HepG2 (cell line): ENCODE results near the gene CX3CR1. TPM values are rescaled to one million over a fixed set of nuclear protein-coding genes. Genes with fewer than 3 reads are reported as not detected.

ENCODE experiments used
- ATAC-seq: fragments of 200-7000 bp; cut with Tn5 transposase; 3 replicates; pipeline ENCODE4 v1.9.1; 2020; ENCODE audit warnings: mild to moderate bottlenecking, moderate library complexity
- BruUV-seq: library from RNA; stranded (reverse); fragments of 400-500 nt; replicated peaks from 2 replicates; lab custom pipeline; 2021; lab: Mats Ljungman, UMichigan
- CTCF ChIA-PET: fragments of 300-600 bp; formaldehyde crosslinking; extraction: SDS; loops from one replicate; lab custom pipeline; 2021; ENCODE audit warnings: low total read pairs, inconsistent platforms, low intra/inter-chr PET ratio; lab: Yijun Ruan, JAX
- POLR2A ChIA-PET: fragments of 350-600 bp; sonication (Branson Sonifier 250); formaldehyde crosslinking; loops from one replicate; lab custom pipeline; 2020; ENCODE audit warnings: antibody characterized with exemption, inconsistent platforms; lab: Yijun Ruan, JAX
- DNase-seq: peaks from one replicate; pipeline ENCODE4 v3.0.0-alpha.2; 2015; ENCODE audit warnings: low spot score
- FAIRE-seq: peaks from 3 replicates; lab custom pipeline; 2011; peaks lifted over from hg19 to GRCh38; lab: Jason Lieb, UNC
- H2AFZ ChIP-seq: one replicate; pipeline ENCODE4 v1.6.1; 2011; ENCODE audit warnings: low read length, inconsistent platforms
- H3K27ac ChIP-seq: fragments of 300-600 bp; 3 replicates; pipeline ENCODE4 v1.8.0; 2011; ENCODE audit warnings: mixed run types, mild to moderate bottlenecking, mixed read lengths, low read length, inconsistent platforms; ENCODE audit not compliant: insufficient read depth; ENCODE audit errors: extremely low read length
- H3K27me3 ChIP-seq, 2 experiments: fragments of 200-600 bp in 1 of 2; 2 replicates in 1 of 2; 3 replicates in 1 of 2; pipeline versions ENCODE4 v1.6.0 to v1.8.0; 2011; ENCODE audit warnings: low read length in 2 of 2, mild to moderate bottlenecking in 2 of 2, moderate library complexity in 2 of 2, inconsistent platforms in 1 of 2; ENCODE audit not compliant: insufficient read depth in 2 of 2, control insufficient read depth in 1 of 2
- H3K36me3 ChIP-seq, 2 experiments: fragments of 200-600 bp in 1 of 2; replicated peaks in 1 of 2; 2 replicates in 1 of 2; 3 replicates in 1 of 2; pipeline versions ENCODE4 v1.5.1 to v1.8.0; 2011; ENCODE audit warnings: low read length in 2 of 2, inconsistent platforms in 1 of 2; ENCODE audit not compliant: insufficient read depth in 2 of 2, control insufficient read depth in 1 of 2
- H3K4me1 ChIP-seq: 2 replicates; pipeline ENCODE4 v1.5.1; 2012; ENCODE audit warnings: low read length, inconsistent platforms; ENCODE audit not compliant: insufficient read depth
- H3K4me2 ChIP-seq: 2 replicates; pipeline ENCODE4 v1.6.0; 2011; ENCODE audit warnings: low read depth, low read length, inconsistent platforms
- H3K4me3 ChIP-seq, 3 experiments: fragments of 200-600 bp in 1 of 3; sonication (generic), shearing (Covaris generic) in 1 of 3; replicated peaks in 1 of 3; 2 replicates each; pipeline ENCODE4 v1.5.1; 2011 to 2016; ENCODE audit warnings: low read length in 3 of 3, inconsistent platforms in 2 of 3, low read depth in 2 of 3, mild to moderate bottlenecking in 2 of 3, control low read depth in 1 of 3, mixed read lengths in 1 of 3; ENCODE audit not compliant: insufficient read depth in 1 of 3
- H3K79me2 ChIP-seq: one replicate; pipeline ENCODE4 v1.6.1; 2011; ENCODE audit warnings: low read length, inconsistent platforms; ENCODE audit not compliant: insufficient read depth
- H3K9ac ChIP-seq: 2 replicates; pipeline ENCODE4 v1.6.0; 2011; ENCODE audit warnings: mild to moderate bottlenecking, low read depth, low read length, inconsistent platforms; ENCODE audit not compliant: insufficient read depth
- H3K9me3 ChIP-seq: 2 replicates; pipeline ENCODE4 v1.5.1; 2012; ENCODE audit warnings: mild to moderate bottlenecking, low read length
- H4K20me1 ChIP-seq: 2 replicates; pipeline ENCODE4 v1.6.0; 2011; ENCODE audit warnings: inconsistent platforms, mild to moderate bottlenecking, low read length, moderate library complexity; ENCODE audit not compliant: insufficient read depth
- EEA1 ChIP-seq: sonication (generic); formaldehyde crosslinking; IDR thresholded peaks from 2 replicates; pipeline ENCODE4 v1.5.1; 2020; ENCODE audit warnings: mild to moderate bottlenecking, missing genetic modification reagents, borderline replicate concordance
- HMGA1 ChIP-seq: sonication (generic); formaldehyde crosslinking; conservative IDR thresholded peaks from 2 replicates; pipeline ENCODE4 v1.4.0; 2020; ENCODE audit warnings: missing genetic modification reagents
- MAFF ChIP-seq: IDR thresholded peaks from 2 replicates; pipeline ENCODE4 v1.6.1; 2011; ENCODE audit warnings: low read depth, low read length, improper control_type of control experiment
- RAD51 ChIP-seq: fragments of 450-650 bp; IDR thresholded peaks from 2 replicates; pipeline ENCODE4 v1.6.1; 2016; ENCODE audit warnings: borderline replicate concordance
- RBM39 ChIP-seq: fragments of 200-400 bp; formaldehyde crosslinking; IDR thresholded peaks from one replicate; pipeline ENCODE4 v1.6.1; 2018; ENCODE audit warnings: antibody characterized with exemption, mild to moderate bottlenecking, low read depth, low read length; ENCODE audit not compliant: poor library complexity, severe bottlenecking
- SMYD3 ChIP-seq: sonication (generic); formaldehyde crosslinking; IDR thresholded peaks from 2 replicates; pipeline ENCODE4 v1.8.1; 2023; ENCODE audit warnings: mild to moderate bottlenecking, missing genetic modification reagents
- SP4 ChIP-seq: sonication (generic); formaldehyde crosslinking; IDR thresholded peaks from 2 replicates; pipeline ENCODE4 v1.8.1; 2023; ENCODE audit warnings: mild to moderate bottlenecking, missing genetic modification reagents
- ZNF337 ChIP-seq: sonication (generic); formaldehyde crosslinking; IDR thresholded peaks from 2 replicates; pipeline ENCODE4 v1.5.1; 2020; ENCODE audit warnings: missing genetic modification reagents, low read depth, mild to moderate bottlenecking, borderline replicate concordance
- ZNF530 ChIP-seq: sonication (generic); formaldehyde crosslinking; IDR thresholded peaks from 2 replicates; pipeline ENCODE4 v1.5.0; 2020; ENCODE audit warnings: low read depth, mild to moderate bottlenecking, missing genetic modification reagents
- ZNF605 ChIP-seq: sonication (generic); formaldehyde crosslinking; IDR thresholded peaks from 2 replicates; pipeline ENCODE4 v1.8.0; 2022; ENCODE audit warnings: mild to moderate bottlenecking, missing genetic modification reagents
- ZNF672 ChIP-seq: sonication (generic); formaldehyde crosslinking; IDR thresholded peaks from 2 replicates; pipeline ENCODE4 v1.8.1; 2022; ENCODE audit warnings: missing genetic modification reagents
- ZNF674 ChIP-seq: sonication (generic); formaldehyde crosslinking; IDR thresholded peaks from 2 replicates; pipeline ENCODE4 v1.5.0; 2020; ENCODE audit warnings: low read depth, mild to moderate bottlenecking, missing genetic modification reagents
- ZSCAN21 ChIP-seq: sonication (generic); formaldehyde crosslinking; IDR thresholded peaks from 2 replicates; pipeline ENCODE4 v1.8.0; 2022; ENCODE audit warnings: mild to moderate bottlenecking, missing genetic modification reagents, moderate library complexity, borderline replicate concordance
- WGBS: methylation state at CpG from one replicate; pipeline ENCODE4 v1.1.6; 2017; ENCODE audit warnings: low lambda C conversion rate; 5-methylcytosine and 5-hydroxymethylcytosine counted together
- in situ Hi-C: cut with HindIII; loops from 2 replicates; pipeline ENCODE4 v1.10.0; 2017; ENCODE audit warnings: low pct_unique_long_range_greater_than_20kb; ENCODE audit not compliant: extremely low pct_ligation_motif_present
- intact Hi-C: fragments of 100-400 bp; cut with micrococcal nuclease; formaldehyde crosslinking; loops from one replicate; pipeline ENCODE4 v1.10.0; 2022; ENCODE audit not compliant: unreplicated experiment
- polyA plus RNA-seq, 8 experiments: library from polyadenylated mRNA; depleted of rRNA in 3 of 8; stranded (reverse) in 7 of 8; unstranded in 1 of 8; fragments of >200 nt; fragmentation: Illumina TruSeq in 4 of 8; extraction: Trizol in 4 of 8; gene quantifications; 2 replicates each; pipeline versions ENCODE4 v1.2.1 to v1.2.3, GENCODE V29; 2011 to 2016; ENCODE audit warnings: low read depth in 4 of 8, missing spikeins in 1 of 8, mixed read lengths in 1 of 8; ENCODE audit not compliant: insufficient read depth in 1 of 8
- total RNA-seq, 5 experiments: library from RNA; depleted of rRNA; stranded (reverse); fragments of >200 nt; fragmentation: Illumina TruSeq; extraction: Trizol; gene quantifications; 2 replicates each; pipeline ENCODE4 v1.2.3, GENCODE V29; 2016; ENCODE audit warnings: low read depth in 1 of 5
- TF ChIP-seq, protein P1 (sequence below): sonication (generic); formaldehyde crosslinking; conservative IDR thresholded peaks from 2 replicates; pipeline ENCODE4 v1.8.0; 2022; ENCODE audit warnings: low read depth, missing genetic modification reagents
- TF ChIP-seq, protein P2 (sequence below): sonication (generic); formaldehyde crosslinking; conservative IDR thresholded peaks from 2 replicates; pipeline ENCODE4 v1.5.0; 2020; ENCODE audit warnings: missing genetic modification reagents

The CX3CR1 gene
- total and polyA plus RNA-seq, 2 of the 13 experiments (the other 11 are each of a cell fraction or from before 2014, with no cell fraction given), result not detected

DNA sequence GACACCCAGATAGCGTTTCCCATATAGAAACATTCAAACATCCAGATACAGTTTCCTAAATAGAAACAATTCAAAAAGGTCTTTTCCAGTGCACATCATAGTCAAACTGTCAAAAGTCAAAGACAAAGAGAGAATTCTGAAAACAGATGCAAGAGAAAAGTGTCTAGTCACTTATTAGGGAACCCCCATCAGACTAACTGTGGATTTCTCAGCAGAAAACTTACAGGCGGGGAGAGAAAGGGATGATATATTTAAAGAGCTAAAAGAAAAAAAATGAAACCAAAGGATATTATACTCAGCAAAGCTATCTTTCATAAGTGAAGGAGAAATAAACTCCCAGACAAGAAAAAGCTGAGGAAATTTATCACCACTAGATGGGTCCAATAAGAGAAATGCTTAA, 22.3 kb upstream of the CX3CR1 start:
- peaks cover 27% of the 10 kb centered on the region for H3K9me3 ChIP-seq
- no peak overlapping the region for H3K27ac ChIP-seq
- in situ Hi-C loops, result no loop called here
- H3K4me2 ChIP-seq, result no peak overlapping the region
- no peaks in the 10 kb centered on the region for H3K36me3 ChIP-seq
- no peaks in the 10 kb centered on the region for H4K20me1 ChIP-seq
- TF ChIP-seq RBM39, result no peak
- TF ChIP-seq, protein P1, sequence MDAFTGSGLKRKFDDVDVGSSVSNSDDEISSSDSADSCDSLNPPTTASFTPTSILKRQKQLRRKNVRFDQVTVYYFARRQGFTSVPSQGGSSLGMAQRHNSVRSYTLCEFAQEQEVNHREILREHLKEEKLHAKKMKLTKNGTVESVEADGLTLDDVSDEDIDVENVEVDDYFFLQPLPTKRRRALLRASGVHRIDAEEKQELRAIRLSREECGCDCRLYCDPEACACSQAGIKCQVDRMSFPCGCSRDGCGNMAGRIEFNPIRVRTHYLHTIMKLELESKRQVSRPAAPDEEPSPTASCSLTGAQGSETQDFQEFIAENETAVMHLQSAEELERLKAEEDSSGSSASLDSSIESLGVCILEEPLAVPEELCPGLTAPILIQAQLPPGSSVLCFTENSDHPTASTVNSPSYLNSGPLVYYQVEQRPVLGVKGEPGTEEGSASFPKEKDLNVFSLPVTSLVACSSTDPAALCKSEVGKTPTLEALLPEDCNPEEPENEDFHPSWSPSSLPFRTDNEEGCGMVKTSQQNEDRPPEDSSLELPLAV (CRISPR knock-in tag), result no peak
- TF ChIP-seq ZNF672 (CRISPR knock-in tag), result no peak
- no peak for TF ChIP-seq ZSCAN21 (CRISPR knock-in tag)
- no peak for TF ChIP-seq SP4 (CRISPR knock-in tag)
- no peak for TF ChIP-seq ZNF530 (CRISPR knock-in tag)
- no peak for TF ChIP-seq SMYD3 (CRISPR knock-in tag)
- TF ChIP-seq, protein P2, sequence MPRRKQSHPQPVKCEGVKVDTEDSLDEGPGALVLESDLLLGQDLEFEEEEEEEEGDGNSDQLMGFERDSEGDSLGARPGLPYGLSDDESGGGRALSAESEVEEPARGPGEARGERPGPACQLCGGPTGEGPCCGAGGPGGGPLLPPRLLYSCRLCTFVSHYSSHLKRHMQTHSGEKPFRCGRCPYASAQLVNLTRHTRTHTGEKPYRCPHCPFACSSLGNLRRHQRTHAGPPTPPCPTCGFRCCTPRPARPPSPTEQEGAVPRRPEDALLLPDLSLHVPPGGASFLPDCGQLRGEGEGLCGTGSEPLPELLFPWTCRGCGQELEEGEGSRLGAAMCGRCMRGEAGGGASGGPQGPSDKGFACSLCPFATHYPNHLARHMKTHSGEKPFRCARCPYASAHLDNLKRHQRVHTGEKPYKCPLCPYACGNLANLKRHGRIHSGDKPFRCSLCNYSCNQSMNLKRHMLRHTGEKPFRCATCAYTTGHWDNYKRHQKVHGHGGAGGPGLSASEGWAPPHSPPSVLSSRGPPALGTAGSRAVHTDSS (CRISPR knock-in tag), result no peak
- TF ChIP-seq ZNF605 (CRISPR knock-in tag), result no peak
- no peak for TF ChIP-seq RAD51
- no peak for TF ChIP-seq MAFF
- TF ChIP-seq EEA1, result no peak
- TF ChIP-seq ZNF674 (CRISPR knock-in tag), result no peak
- TF ChIP-seq HMGA1, result no peak
- no peak for TF ChIP-seq ZNF337 (CRISPR knock-in tag)
- H2AFZ ChIP-seq, result no peak overlapping the region
- H3K4me3 ChIP-seq, result no peak overlapping the region
- FAIRE-seq, result no peak
- POLR2A ChIA-PET, result no interaction called here
- BruUV-seq, result no TSS peak
- 22% methylated on average over 2 of the region's 2 CpGs for WGBS
- H3K4me1 ChIP-seq, result no peaks in the 10 kb centered on the region
- DNase-seq, result no peak
- no peaks in the 10 kb centered on the region for H3K79me2 ChIP-seq
- no peak for ATAC-seq
- CTCF ChIA-PET, result no interaction called here
- H3K9ac ChIP-seq, result no peak overlapping the region
- H3K27me3 ChIP-seq, result no peaks in the 10 kb centered on the region
- intact Hi-C loops, result no loop called here
